ENCODE measurements around the gene DNM3. TPM values are rescaled to one million over a fixed set of nuclear protein-coding genes. Genes with fewer than 3 reads are reported as not detected.

Gene DNM3
- total and polyA plus RNA-seq, 2 of the 8 experiments (the other 6 are each of a cell fraction or from before 2014, with no cell fraction given), result 2.0 to 8.5 TPM

- no peak for TF ChIP-seq EP300 (IDR thresholded peaks at IDR 0.05; ENCODE audit: borderline replicate concordance in 1 of 2, low read depth in 2 of 2, low read length in 2 of 2)
- TF ChIP-seq CHD1 (IDR thresholded peaks at IDR 0.05; ENCODE audit: low read depth, low read length), result no peak
- TF ChIP-seq ASH2L (IDR thresholded peaks at IDR 0.05; ENCODE audit: low read length), result no peak
- no peak for TF ChIP-seq CTCF (IDR thresholded peaks at IDR 0.05; ENCODE audit: control extremely low read depth in 1 of 3, insufficient read depth in 1 of 3, low read depth in 1 of 3, low read length in 3 of 3)
Measured at GRCh38 chr1:172421974-172422604, 580.8 kb downstream of the DNM3 start (continued).

Measured in H1 (cell line).